BLaER1 (cell line): ENCODE data around the gene RNF181.

Experiments
- H3K27ac ChIP-seq: shearing (Covaris generic); formaldehyde crosslinking; 2 replicates; pipeline ENCODE4 v1.8.1; 2022
- H3K27me3 ChIP-seq: shearing (Covaris generic); formaldehyde crosslinking; 2 replicates; pipeline ENCODE4 v1.8.1; 2022
- H3K36me3 ChIP-seq: shearing (Covaris generic); formaldehyde crosslinking; 2 replicates; pipeline ENCODE4 v1.8.1; 2022
- H3K4me1 ChIP-seq: shearing (Covaris generic); formaldehyde crosslinking; 2 replicates; pipeline ENCODE4 v1.8.1; 2022
- H3K4me2 ChIP-seq: shearing (Covaris generic); formaldehyde crosslinking; 2 replicates; pipeline ENCODE4 v1.8.1; 2022
- H3K4me3 ChIP-seq: shearing (Covaris generic); formaldehyde crosslinking; 2 replicates; pipeline ENCODE4 v1.8.1; 2022
- H3K9ac ChIP-seq: shearing (Covaris generic); formaldehyde crosslinking; 2 replicates; pipeline ENCODE4 v1.8.1; 2022
- H3K9me3 ChIP-seq: shearing (Covaris generic); formaldehyde crosslinking; 2 replicates; pipeline ENCODE4 v1.8.1; 2022
- H4K20me1 ChIP-seq: shearing (Covaris generic); formaldehyde crosslinking; 2 replicates; pipeline ENCODE4 v1.8.1; 2022
- Cebpa-rat ChIP-seq: shearing (Covaris generic); IDR thresholded peaks from 2 replicates; pipeline ENCODE4 v1.8.1; 2022

Gene RNF181

DNA sequence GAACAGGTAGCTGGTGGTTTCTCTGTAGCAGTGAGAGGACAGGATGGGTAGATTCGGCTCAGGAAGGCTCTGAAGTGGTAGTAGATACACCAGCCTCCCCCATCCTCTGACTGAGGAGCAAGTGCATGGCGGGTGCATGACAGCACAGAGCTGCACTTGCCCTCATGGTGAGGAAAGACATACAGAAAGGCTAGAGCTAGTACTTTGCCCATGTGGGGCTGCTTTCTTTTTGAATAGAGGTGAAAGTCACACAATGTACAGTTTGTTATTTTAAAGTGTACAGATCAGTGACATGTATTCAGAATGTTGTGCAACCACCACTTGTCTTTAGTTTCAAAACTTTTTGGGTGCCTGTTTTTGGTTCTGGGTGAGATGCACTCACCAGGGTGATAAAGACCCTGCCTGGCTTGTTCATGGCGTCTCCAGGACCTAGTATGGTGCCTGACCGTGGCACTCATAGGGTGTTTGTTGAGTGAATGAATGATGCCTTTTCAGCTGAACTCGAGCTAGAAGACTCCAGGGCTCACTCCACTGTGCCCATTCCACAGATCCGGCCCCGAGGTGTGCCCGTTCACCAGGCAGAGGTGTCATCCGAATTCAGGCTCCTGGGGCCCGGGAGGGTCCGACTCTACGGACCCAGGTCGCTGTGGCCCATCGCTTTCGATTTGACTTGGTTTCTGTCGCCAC, 11.7 kb upstream of the RNF181 start:
- TF ChIP-seq Cebpa-rat = 0 out of 2 replicates have a peak, but pooled peaks have one; percentile 31
- Histone ChIP-seq H3K9ac (peak overlapping the region; percentile 83), H4K20me1 (no peaks in the 10 kb centered on the region), H3K4me3 (peak overlapping the region; percentile 75), H3K4me1 (peaks cover 93% of the 10 kb centered on the region), H3K9me3 (no peaks in the 10 kb centered on the region), H3K27me3 (no peaks in the 10 kb centered on the region), H3K36me3 (no peaks in the 10 kb centered on the region; the same call in 1 of the 2 replicates), H3K27ac (peak overlapping the region; percentile 89), H3K4me2 (peak overlapping the region; percentile 99)

DNA sequence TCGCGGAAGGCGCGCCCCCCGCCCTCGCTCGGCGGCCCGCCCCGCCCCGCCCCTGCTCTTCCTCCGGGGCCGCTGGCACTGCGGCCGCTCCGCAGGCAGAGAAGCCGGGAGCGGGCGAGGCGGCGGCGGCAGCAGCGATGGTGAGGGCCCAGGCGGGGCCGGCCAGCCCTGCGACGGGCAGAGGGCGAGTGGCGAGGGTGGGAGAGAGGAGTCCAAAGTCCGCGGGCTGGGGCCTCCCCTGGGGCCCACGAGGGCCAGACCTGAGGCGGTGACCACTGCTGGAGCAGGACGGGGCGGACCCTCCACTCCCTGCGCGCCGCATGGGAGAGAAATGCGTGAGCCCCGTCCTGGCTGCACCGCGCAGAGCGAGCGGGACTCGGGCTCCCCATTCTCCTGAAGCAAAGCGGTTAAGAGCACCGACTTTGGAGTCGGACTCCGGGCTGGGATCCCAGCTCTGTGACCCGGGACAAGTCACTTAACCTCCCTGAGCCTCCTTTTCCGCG, 11.1 kb upstream of the RNF181 start, which contains the start of gene VAMP5:
VAMP5 (plus strand) TSS at position 78 of the 503 bp plus-strand sequence; CDS start at position 138, 60 bp downstream.
- H3K36me3 ChIP-seq = no peaks in the 10 kb centered on the region; the same call in 1 of the 2 replicates
- no peak for TF ChIP-seq Cebpa-rat
- H3K27ac ChIP-seq = peak within 1 kb of the TSS; percentile 89
- H3K4me2 ChIP-seq = peak within 1 kb of the TSS; percentile 99
- peak within 1 kb of the TSS; percentile 83 for H3K9ac ChIP-seq
- H3K9me3 ChIP-seq = no peaks in the 10 kb centered on the region
- H4K20me1 ChIP-seq = no peaks in the 10 kb centered on the region
- H3K4me3 ChIP-seq = peak within 1 kb of the TSS; percentile 75
- peaks cover 93% of the 10 kb centered on the region for H3K4me1 ChIP-seq
- H3K27me3 ChIP-seq = no peaks in the 10 kb centered on the region

DNA sequence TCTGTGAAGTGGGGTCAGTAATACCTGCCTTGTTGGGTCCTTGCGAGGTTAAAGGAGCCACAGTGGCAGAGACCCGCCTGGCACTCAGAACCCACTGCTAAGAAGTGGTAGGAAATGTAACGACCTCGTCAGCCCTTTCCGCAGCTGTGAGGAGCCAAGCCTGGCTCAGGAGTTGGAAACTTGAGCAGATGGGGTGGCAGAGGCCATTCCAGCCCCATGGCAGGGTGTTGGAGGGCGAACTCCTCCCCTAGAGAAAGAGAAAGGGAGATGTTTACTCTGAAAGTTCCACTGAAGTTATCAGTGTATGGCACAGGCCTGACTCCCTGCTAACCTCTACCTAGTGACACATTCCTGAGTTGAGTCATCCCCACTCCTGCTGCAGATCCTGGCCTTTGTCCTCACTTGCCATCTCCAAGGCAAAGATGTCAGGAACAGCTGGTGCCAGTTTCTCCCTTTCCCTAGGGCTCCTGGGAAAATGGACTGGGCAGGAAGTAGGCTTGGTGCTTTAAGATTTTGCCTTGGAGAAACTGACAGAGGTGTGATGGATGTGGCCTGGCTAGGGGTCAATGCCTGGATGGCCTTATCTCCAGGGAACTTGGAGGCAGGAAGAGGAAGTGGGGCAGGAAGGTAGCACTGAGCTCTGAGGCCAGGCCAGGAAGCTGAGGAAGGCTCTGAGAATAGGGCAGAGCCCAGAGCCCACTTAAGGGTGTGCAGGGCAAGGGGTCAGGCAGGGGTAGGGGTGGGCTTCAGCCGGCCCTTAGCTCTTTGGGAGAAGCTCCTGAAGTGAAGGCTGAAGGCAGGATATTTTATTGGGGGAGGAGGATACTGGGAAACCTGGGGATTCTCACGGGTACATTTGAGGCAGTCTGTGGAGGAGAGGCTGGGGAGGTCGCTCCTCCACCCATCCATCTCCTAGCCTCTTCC, 10.4 kb upstream of the RNF181 start:
- TF ChIP-seq Cebpa-rat = no peak
- Histone ChIP-seq H3K9me3 (no peaks in the 10 kb centered on the region), H3K4me1 (peaks cover 93% of the 10 kb centered on the region), H3K4me2 (peak overlapping the region; percentile 99), H3K27ac (peak overlapping the region; percentile 89), H3K36me3 (peaks cover under 1% of the 10 kb centered on the region; the same call in 1 of the 2 replicates), H3K27me3 (no peaks in the 10 kb centered on the region), H3K9ac (peak overlapping the region; percentile 83), H4K20me1 (peaks cover 6% of the 10 kb centered on the region; the same call in 1 of the 2 replicates), H3K4me3 (peak overlapping the region; percentile 75)

DNA sequence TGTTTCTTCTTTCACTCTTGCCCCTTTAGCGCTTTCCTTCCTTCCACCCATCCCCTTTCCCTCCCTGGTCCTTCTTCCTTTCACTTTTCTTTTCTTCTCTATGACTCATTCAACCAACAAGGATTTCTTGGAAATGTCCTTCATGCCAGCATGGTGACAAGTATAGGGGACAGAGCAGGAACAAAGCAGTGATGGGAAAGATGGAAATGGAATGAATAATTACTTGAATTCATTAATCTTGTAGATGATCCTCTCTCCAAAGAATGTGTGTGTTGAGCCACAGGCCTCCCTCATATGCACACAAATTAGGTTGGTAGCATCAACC, 9.8 kb upstream of the RNF181 start:
- no peaks in the 10 kb centered on the region for H3K27me3 ChIP-seq
- peaks cover 93% of the 10 kb centered on the region for H3K4me1 ChIP-seq
- peak overlapping the region; percentile 89 for H3K27ac ChIP-seq
- no peak for TF ChIP-seq Cebpa-rat
- H3K9ac ChIP-seq = peak overlapping the region; percentile 83
- peak overlapping the region; percentile 75 for H3K4me3 ChIP-seq
- no peaks in the 10 kb centered on the region for H3K9me3 ChIP-seq
- peaks cover 5% of the 10 kb centered on the region; the same call in 1 of the 2 replicates for H3K36me3 ChIP-seq
- peak overlapping the region; percentile 99 for H3K4me2 ChIP-seq
- peaks cover 10% of the 10 kb centered on the region; the same call in 1 of the 2 replicates for H4K20me1 ChIP-seq

DNA sequence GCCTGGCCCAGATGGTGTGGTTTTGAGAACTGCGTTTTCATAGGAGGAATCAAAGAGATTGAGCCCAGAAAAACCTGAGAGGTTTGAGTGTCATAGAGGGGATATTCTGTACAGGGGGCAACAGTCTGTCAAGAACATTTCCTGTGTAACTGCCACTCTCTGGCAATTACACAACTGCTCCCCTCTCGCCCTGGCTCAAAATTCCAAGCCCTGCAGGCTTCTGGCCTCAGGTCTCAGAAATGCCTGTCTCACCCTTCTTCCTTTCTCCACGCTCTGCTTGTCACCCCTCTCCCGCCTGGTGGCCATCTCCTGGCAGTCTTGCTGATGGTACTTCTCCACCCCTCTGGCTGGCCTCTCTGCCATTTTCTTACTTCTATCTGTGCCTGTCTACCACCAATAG, 7.3 kb upstream of the RNF181 start:
- Histone ChIP-seq H3K4me3 (no peak overlapping the region), H4K20me1 (peaks cover 18% of the 10 kb centered on the region; the same call in 1 of the 2 replicates), H3K27me3 (no peaks in the 10 kb centered on the region), H3K9ac (peak overlapping the region; percentile 49), H3K4me1 (peaks cover 72% of the 10 kb centered on the region), H3K4me2 (peak overlapping the region; percentile 99), H3K36me3 (peaks cover 28% of the 10 kb centered on the region), H3K27ac (peak overlapping the region; percentile 70), H3K9me3 (no peaks in the 10 kb centered on the region)
- peak; percentile 46; the same call in 1 of the 2 replicates for TF ChIP-seq Cebpa-rat

DNA sequence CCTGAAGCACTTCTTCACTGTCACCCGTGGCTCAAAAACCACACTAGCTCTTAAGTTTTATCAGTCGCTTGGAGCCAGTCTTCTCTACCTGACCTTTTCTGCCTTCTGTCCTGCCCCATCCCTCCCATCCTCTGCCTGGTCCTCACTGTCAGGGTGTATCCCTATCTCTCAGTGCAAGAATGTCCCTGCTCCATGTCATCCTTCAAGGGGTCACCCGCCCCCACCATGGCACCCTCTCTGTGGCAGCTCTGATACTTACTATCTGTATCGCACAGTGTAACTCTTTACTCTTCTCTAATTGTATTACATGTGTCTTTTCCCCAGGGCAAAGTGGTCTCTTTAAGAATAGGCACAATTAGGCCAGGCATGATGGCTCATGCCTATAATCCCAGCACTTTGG, 6.9 kb upstream of the RNF181 start:
- Histone ChIP-seq H3K27me3 (no peaks in the 10 kb centered on the region), H3K9me3 (no peaks in the 10 kb centered on the region), H3K9ac (peak overlapping the region; percentile 49), H3K27ac (peak overlapping the region; percentile 70), H3K4me2 (peak overlapping the region; percentile 99), H3K36me3 (peaks cover 30% of the 10 kb centered on the region), H3K4me3 (no peak overlapping the region), H3K4me1 (peaks cover 68% of the 10 kb centered on the region), H4K20me1 (peaks cover 18% of the 10 kb centered on the region; the same call in 1 of the 2 replicates)
- TF ChIP-seq Cebpa-rat = no peak

DNA sequence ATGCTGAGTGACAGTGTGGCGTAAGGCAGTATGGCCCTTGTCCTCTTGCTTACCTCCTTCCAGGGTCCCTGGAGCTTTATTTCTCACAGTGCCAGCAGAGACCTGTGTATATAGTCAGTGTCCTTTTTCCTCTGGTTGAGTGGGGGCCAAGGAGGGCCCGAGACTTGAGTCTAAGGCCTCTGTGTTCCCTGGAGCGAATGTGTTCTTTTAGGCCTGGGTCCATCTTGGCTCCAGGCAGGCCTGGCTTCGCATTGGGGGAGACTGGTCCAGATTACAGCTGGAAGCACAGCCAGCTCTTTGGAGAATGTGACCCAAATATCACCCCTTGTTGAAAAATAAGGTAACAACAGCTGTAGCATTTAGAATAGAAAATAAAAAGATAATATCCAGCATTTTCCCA, 6.4 kb upstream of the RNF181 start:
- Histone ChIP-seq H3K4me2 (peak overlapping the region; percentile 99), H3K9me3 (no peaks in the 10 kb centered on the region), H3K36me3 (peaks cover 30% of the 10 kb centered on the region), H3K9ac (peak overlapping the region; percentile 49; the same call in 1 of the 2 replicates), H3K27ac (no peak overlapping the region), H3K4me3 (no peak overlapping the region), H3K27me3 (no peaks in the 10 kb centered on the region), H4K20me1 (peaks cover 18% of the 10 kb centered on the region; the same call in 1 of the 2 replicates), H3K4me1 (peaks cover 68% of the 10 kb centered on the region)
- TF ChIP-seq Cebpa-rat = no peak

DNA sequence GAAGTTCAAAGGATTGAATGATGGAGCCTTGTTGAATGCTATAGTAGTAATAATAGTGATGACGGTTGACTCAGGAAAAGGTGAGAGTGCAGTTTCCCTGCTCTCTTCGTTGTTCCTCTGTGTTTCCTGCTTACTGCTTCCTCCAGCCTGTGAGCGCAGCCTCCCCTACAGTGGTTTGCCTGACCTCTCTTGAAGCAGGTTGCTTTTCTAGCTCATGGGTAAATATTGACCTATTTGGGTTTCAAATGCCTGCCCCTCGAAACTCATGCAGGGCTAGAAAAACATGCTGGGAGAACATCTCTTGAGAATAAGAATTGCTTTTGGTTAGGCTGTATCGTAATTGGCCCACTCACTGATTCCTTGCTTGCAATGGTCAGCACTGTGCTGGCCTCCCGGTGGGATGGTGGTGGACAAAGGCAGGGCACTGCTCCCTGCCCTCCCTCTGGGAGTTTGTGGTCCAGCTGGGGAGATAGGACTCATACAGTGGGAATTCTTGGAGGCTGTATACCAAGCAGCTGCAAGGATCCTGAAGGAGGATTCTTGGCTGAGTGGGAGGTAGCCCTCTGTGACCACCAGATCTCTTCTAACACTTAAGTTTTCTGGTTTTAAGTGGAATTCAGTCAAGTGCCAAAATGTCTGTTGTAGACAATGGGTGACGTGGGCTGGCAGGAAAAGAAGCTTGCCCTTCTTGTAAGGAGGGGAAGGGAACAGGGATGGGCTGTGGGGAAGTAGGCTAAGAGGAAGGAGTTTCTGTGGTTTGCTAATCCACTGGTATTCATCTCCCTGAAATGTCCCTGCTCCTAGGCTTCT, 5.4 kb upstream of the RNF181 start:
- Histone ChIP-seq H3K4me2 (peak overlapping the region; percentile 46), H3K4me3 (no peak overlapping the region), H3K36me3 (peaks cover 30% of the 10 kb centered on the region), H3K27me3 (no peaks in the 10 kb centered on the region), H3K9me3 (no peaks in the 10 kb centered on the region), H3K27ac (no peak overlapping the region), H4K20me1 (peaks cover 18% of the 10 kb centered on the region; the same call in 1 of the 2 replicates), H3K4me1 (peaks cover 72% of the 10 kb centered on the region), H3K9ac (no peak overlapping the region)
- no peak for TF ChIP-seq Cebpa-rat

DNA sequence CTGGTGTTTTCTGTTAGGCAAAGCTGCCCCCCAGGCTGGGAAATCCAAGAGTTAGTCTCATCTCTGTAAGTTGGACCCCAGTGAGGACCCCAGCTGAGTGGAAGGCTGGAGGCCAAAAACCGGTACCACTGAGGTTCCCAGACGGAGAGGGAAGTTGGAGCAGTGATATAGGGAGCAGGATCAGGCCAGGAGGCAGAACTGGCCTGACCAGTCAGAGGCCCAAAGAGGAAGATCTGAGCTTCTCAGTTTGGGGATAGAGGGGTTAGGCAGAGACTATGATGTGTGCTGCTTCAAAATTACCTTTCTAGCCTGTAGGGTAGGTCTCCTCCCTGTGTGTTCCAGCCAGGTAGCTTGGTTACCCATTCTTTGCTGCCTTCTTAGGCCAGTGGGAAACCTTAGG, 4.6 kb upstream of the RNF181 start:
- Histone ChIP-seq H3K27ac (no peak overlapping the region), H3K9me3 (no peaks in the 10 kb centered on the region), H3K4me2 (peak overlapping the region; percentile 46; the same call in 1 of the 2 replicates), H4K20me1 (peaks cover 20% of the 10 kb centered on the region; the same call in 1 of the 2 replicates), H3K9ac (no peak overlapping the region), H3K27me3 (no peaks in the 10 kb centered on the region), H3K4me3 (no peak overlapping the region), H3K36me3 (peaks cover 30% of the 10 kb centered on the region), H3K4me1 (peaks cover 64% of the 10 kb centered on the region)
- TF ChIP-seq Cebpa-rat = no peak
